ENCODE measurements around the gene ARMC12.

The ARMC12 gene

GRCh38 chr6:35775031-35775430 is 38.2 kb downstream of the ARMC12 start:
- no peak for DNase-seq (ENCODE audit: low read depth in 3 of 3)

GRCh38 chr6:35776364-35777215 is 39.8 kb downstream of the ARMC12 start, which contains the start of gene CLPSL2:
Gene CLPSL2 (plus strand): TSS chr6:35776598. CDS start chr6:35776619, 21 bp downstream.
- DNase-seq (ENCODE audit: low read depth in 3 of 3), result no peak

GRCh38 chr6:35777356-35778102 is 40.7 kb downstream of the ARMC12 start:
- DNase-seq (ENCODE audit: low read depth in 3 of 3), result no peak

GRCh38 chr6:35778437-35778836 is 41.6 kb downstream of the ARMC12 start:
- no peak for DNase-seq (ENCODE audit: low read depth in 3 of 3)

- no peak for DNase-seq (ENCODE audit: low read depth in 3 of 3)
These were observed 43.9 kb downstream of the ARMC12 start, which contains the start of gene CLPSL1 for GRCh38 chr6:35780719-35781118. Gene CLPSL1 (plus strand): TSS chr6:35781019. CDS start chr6:35781111, 92 bp downstream.

- DNase-seq (ENCODE audit: low read depth in 3 of 3), result no peak
These were observed 44.5 kb downstream of the ARMC12 start for GRCh38 chr6:35781290-35781689.

GRCh38 chr6:35782424-35782823 is 45.6 kb downstream of the ARMC12 start:
- no peak for DNase-seq (ENCODE audit: low read depth in 3 of 3)

GRCh38 chr6:35784200-35784599 is 47.4 kb downstream of the ARMC12 start:
- DNase-seq (ENCODE audit: low read depth in 3 of 3), result no peak

GRCh38 chr6:35786272-35786671 is 49.4 kb downstream of the ARMC12 start:
- DNase-seq (ENCODE audit: low read depth in 3 of 3), result no peak

- DNase-seq (ENCODE audit: low read depth in 3 of 3), result no peak
These were observed 50.0 kb downstream of the ARMC12 start for GRCh38 chr6:35786810-35787209.

GRCh38 chr6:35787266-35788218 is 50.7 kb downstream of the ARMC12 start:
- no peak for DNase-seq (ENCODE audit: low read depth in 3 of 3)

- no peak for DNase-seq (ENCODE audit: low read depth in 3 of 3)
These were observed 51.7 kb downstream of the ARMC12 start for GRCh38 chr6:35788423-35788982.

- DNase-seq (ENCODE audit: low read depth in 3 of 3), result no peak
These were observed 53.9 kb downstream of the ARMC12 start for GRCh38 chr6:35790683-35791082.

GRCh38 chr6:35794536-35795452 is 58.0 kb downstream of the ARMC12 start:
- no peak for DNase-seq (ENCODE audit: low read depth in 3 of 3)

GRCh38 chr6:35795453-35796071 is 58.7 kb downstream of the ARMC12 start:
- DNase-seq (ENCODE audit: low read depth in 3 of 3), result no peak

- DNase-seq (ENCODE audit: low read depth in 3 of 3), result no peak
These were observed 59.4 kb downstream of the ARMC12 start for GRCh38 chr6:35796236-35796635.

- no peak for DNase-seq (ENCODE audit: low read depth in 3 of 3)
These were observed 61.1 kb downstream of the ARMC12 start for GRCh38 chr6:35797837-35798526.
